K562 (cell line): ENCODE results near the gene EMC10. TPM values are rescaled to one million over a fixed set of nuclear protein-coding genes. Genes with fewer than 3 reads are reported as not detected.

Source experiments
- ARNT ChIP-seq, 2 experiments: fragments of 450-650 bp; IDR thresholded peaks; 2 replicates each; pipeline ENCODE4 v1.6.1; 2016; ENCODE audit warnings: mild to moderate bottlenecking in 1 of 2
- BRD4 ChIP-seq: fragments of 200-600 bp; sonication (generic); IDR thresholded peaks from 2 replicates; pipeline ENCODE4 v1.6.1; 2017; ENCODE audit warnings: inconsistent platforms
- CAMTA2 ChIP-seq: fragments of 250-450 bp; sonication (Bioruptor Pico); conservative IDR thresholded peaks from 2 replicates; pipeline ENCODE4 v1.5.1; 2022
- CBFB ChIP-seq: sonication (generic); formaldehyde crosslinking; IDR thresholded peaks from 2 replicates; pipeline ENCODE4 v1.4.0; 2020; ENCODE audit warnings: mild to moderate bottlenecking, missing genetic modification reagents
- CBX2 ChIP-seq: fragments of 200-600 bp; sonication (generic); IDR thresholded peaks from one replicate; pipeline ENCODE4 v1.6.1; 2012; ENCODE audit warnings: mild to moderate bottlenecking, low read length, inconsistent platforms; ENCODE audit not compliant: insufficient read depth, poor library complexity, severe bottlenecking
- EHMT2 ChIP-seq: fragments of 450-650 bp; IDR thresholded peaks from 2 replicates; pipeline ENCODE4 v1.6.1; 2018; ENCODE audit warnings: antibody characterized with exemption
- EWSR1 ChIP-seq: fragments of 450-650 bp; IDR thresholded peaks from 2 replicates; pipeline ENCODE4 v1.6.1; 2018; ENCODE audit warnings: borderline replicate concordance, mild to moderate bottlenecking, low read depth, moderate library complexity; ENCODE audit not compliant: partially characterized antibody
- FUS ChIP-seq: fragments of 200-400 bp; formaldehyde crosslinking; optimal IDR thresholded peaks from 2 replicates; pipeline ENCODE3; 2017; ENCODE audit warnings: low read depth, low read length
- GABPB1 ChIP-seq: sonication (generic); formaldehyde crosslinking; IDR thresholded peaks from 2 replicates; pipeline ENCODE4 v1.8.0; 2022; ENCODE audit warnings: mild to moderate bottlenecking, missing genetic modification reagents
- MAFG ChIP-seq: fragments of 450-650 bp; conservative IDR thresholded peaks from 2 replicates; pipeline ENCODE4 v1.6.1; 2016; ENCODE audit warnings: missing genetic modification characterization, missing compliant biosample characterization
- MBD2 ChIP-seq: sonication (generic); IDR thresholded peaks from 2 replicates; pipeline ENCODE4 v1.6.1; 2016; ENCODE audit warnings: low read depth, borderline replicate concordance
- MEIS2 ChIP-seq: fragments of 450-650 bp; IDR thresholded peaks from 2 replicates; pipeline ENCODE4 v1.6.1; 2014; ENCODE audit warnings: mild to moderate bottlenecking; ENCODE audit not compliant: partially characterized antibody
- MTA3 ChIP-seq: fragments of 450-650 bp; formaldehyde crosslinking; IDR thresholded peaks from 2 replicates; pipeline ENCODE4 v1.6.1; 2017; ENCODE audit warnings: mild to moderate bottlenecking, borderline replicate concordance
- NEUROD1 ChIP-seq: fragments of 150-350 bp; IDR thresholded peaks from 2 replicates; pipeline ENCODE4 v1.6.1; 2014; ENCODE audit warnings: borderline replicate concordance, low read length, low read depth; ENCODE audit not compliant: partially characterized antibody
- NFE2 ChIP-seq: IDR thresholded peaks from 2 replicates; pipeline ENCODE4 v1.6.1; 2014; ENCODE audit warnings: antibody characterized with exemption, low read depth
- NFIX ChIP-seq: fragments of 250-450 bp; sonication (Bioruptor Pico); IDR thresholded peaks from 2 replicates; pipeline ENCODE4 v1.4.0; 2020; ENCODE audit warnings: low read depth, mild to moderate bottlenecking, moderate library complexity
- NR2C1 ChIP-seq, 2 experiments: fragments of 450-650 bp; IDR thresholded peaks; 2 replicates each; pipeline ENCODE4 v1.6.1; 2017; ENCODE audit warnings: mild to moderate bottlenecking in 2 of 2, antibody characterized with exemption in 1 of 2, inconsistent platforms in 1 of 2, missing compliant biosample characterization in 1 of 2, missing genetic modification characterization in 1 of 2
- NRF1 ChIP-seq, 2 experiments: fragments of 450-650 bp; IDR thresholded peaks in 1 of 2; conservative IDR thresholded peaks in 1 of 2; 2 replicates each; pipeline ENCODE4 v1.6.1; 2014; ENCODE audit warnings: mild to moderate bottlenecking in 2 of 2
- PHF20 ChIP-seq: fragments of 450-650 bp; IDR thresholded peaks from 2 replicates; pipeline ENCODE4 v1.6.1; 2018; ENCODE audit not compliant: partially characterized antibody
- PHF8 ChIP-seq: fragments of 200-600 bp; sonication (generic); IDR thresholded peaks from 2 replicates; pipeline ENCODE4 v1.6.1; 2012; ENCODE audit warnings: mixed run types, mild to moderate bottlenecking, inconsistent platforms, low read length, moderate library complexity, borderline replicate concordance
- PKNOX1 ChIP-seq: fragments of 450-650 bp; IDR thresholded peaks from 2 replicates; pipeline ENCODE4 v1.6.1; 2016
- PML ChIP-seq: IDR thresholded peaks from 2 replicates; pipeline ENCODE4 v1.6.1; 2012; ENCODE audit warnings: low read length, inconsistent platforms
- TARDBP ChIP-seq: fragments of 450-650 bp; IDR thresholded peaks from 2 replicates; pipeline ENCODE4 v1.6.1; 2016
- ZBTB2 ChIP-seq: fragments of 450-650 bp; IDR thresholded peaks from 2 replicates; pipeline ENCODE4 v1.6.1; 2016; ENCODE audit warnings: antibody characterized with exemption
- ZBTB26 ChIP-seq: fragments of 450-650 bp; formaldehyde crosslinking; IDR thresholded peaks from 2 replicates; pipeline ENCODE4 v1.4.0; 2022; ENCODE audit warnings: missing genetic modification characterization
- ZC3H8 ChIP-seq: fragments of 450-650 bp; IDR thresholded peaks from 2 replicates; pipeline ENCODE4 v1.6.1; 2017
- ZFP36 ChIP-seq: fragments of 150-350 bp; IDR thresholded peaks from 2 replicates; pipeline ENCODE4 v1.6.1; 2018; ENCODE audit warnings: low read length, low read depth; ENCODE audit not compliant: partially characterized antibody
- ZNF707 ChIP-seq: fragments of 250-450 bp; sonication (Bioruptor Pico); conservative IDR thresholded peaks from 2 replicates; pipeline ENCODE4 v1.8.0; 2022; ENCODE audit warnings: inconsistent platforms, mild to moderate bottlenecking, moderate library complexity
- ZNF76 ChIP-seq: fragments of 250-450 bp; sonication (Bioruptor Pico); IDR thresholded peaks from 2 replicates; pipeline ENCODE4 v1.4.0; 2020; ENCODE audit warnings: mild to moderate bottlenecking, moderate library complexity, borderline replicate concordance
- polyA plus RNA-seq, 8 experiments: library from polyadenylated mRNA; depleted of rRNA in 4 of 8; stranded (reverse) in 5 of 8; unstranded in 3 of 8; fragments of >200 nt; fragmentation: Nextera tagmentation in 2 of 8; fragmentation: Illumina TruSeq in 1 of 8; extraction: Ambion mirVana in 2 of 8; extraction: Trizol in 1 of 8; gene quantifications; 2 replicates each; pipeline versions ENCODE4 v1.2.1 to v1.2.3, GENCODE V29; 2011 to 2014; ENCODE audit warnings: inconsistent platforms in 1 of 8, missing spikeins in 1 of 8
- total RNA-seq, 7 experiments: library from RNA; depleted of rRNA in 6 of 7; stranded (reverse); fragments of >200 nt in 6 of 7; fragmentation: Illumina TruSeq in 2 of 7; extraction: Trizol in 2 of 7; gene quantifications; 2 replicates each; pipeline versions ENCODE4 v1.2.1 to v1.2.3, GENCODE V29; 2011 to 2021; ENCODE audit warnings: low replicate concordance in 1 of 7

EMC10 gene
- total and polyA plus RNA-seq, 9 of the 15 experiments (the other 6 are each of a cell fraction or from before 2014, with no cell fraction given) = 1.4 to 46.0 (median 13.1) TPM

- TF ChIP-seq MBD2 = no peak
- TF ChIP-seq MEIS2 = no peak
- no peak for TF ChIP-seq GABPB1 (CRISPR knock-in tag)
- TF ChIP-seq NEUROD1 = no peak
- TF ChIP-seq NRF1 (conservative IDR thresholded peaks at IDR 0.05 in 1 of 2, IDR thresholded peaks at IDR 0.05 in 1 of 2) = 0 out of 4 replicates have a peak, but pooled peaks have one; percentile 21 to 32
- TF ChIP-seq ARNT (IDR thresholded peaks at IDR 0.05) = no peak
- no peak for TF ChIP-seq TARDBP
- no peak for TF ChIP-seq ZNF707 (CRISPR knock-in tag)
- no peak for TF ChIP-seq ZFP36
- TF ChIP-seq CBX2 = no peak
- no peak for TF ChIP-seq ZNF76 (CRISPR knock-in tag)
- no peak for TF ChIP-seq ZBTB26 (CRISPR knock-in tag)
- no peak for TF ChIP-seq CAMTA2 (CRISPR knock-in tag)
- no peak for TF ChIP-seq EWSR1
- no peak for TF ChIP-seq BRD4
- 0 out of 2 replicates have a peak, but pooled peaks have one; percentile 19 for TF ChIP-seq MAFG (tag)
- no peak for TF ChIP-seq ZC3H8
- no peak for TF ChIP-seq NR2C1 (IDR thresholded peaks at IDR 0.05)
- TF ChIP-seq NR2C1 (tag; IDR thresholded peaks at IDR 0.05) = no peak
- no peak for TF ChIP-seq PHF8
- TF ChIP-seq NFIX (CRISPR knock-in tag) = no peak
- no peak for TF ChIP-seq ZBTB2
- no peak for TF ChIP-seq FUS
- TF ChIP-seq EHMT2 = no peak
- TF ChIP-seq CBFB (CRISPR knock-in tag) = no peak
- TF ChIP-seq PHF20 = no peak
- peak; percentile 61 for TF ChIP-seq NFE2
- peak; percentile 38; the same call in 1 of the 2 replicates for TF ChIP-seq PKNOX1
- TF ChIP-seq PML = no peak
- no peak for TF ChIP-seq MTA3
- TF ChIP-seq, all 486 proteins: peak for 6
Observed at GRCh38 chr19:50531171-50531612, 54.9 kb downstream of the EMC10 start (continued).
